ENCODE results near the gene DNAJB8.

- TF ChIP-seq CTCF (IDR thresholded peaks at IDR 0.05; ENCODE audit: low read depth, low read length) (no peak), POLR2A (IDR thresholded peaks at IDR 0.05; ENCODE audit: extremely low read depth, insufficient read length) (no peak), MYC (IDR thresholded peaks at IDR 0.05; ENCODE audit: low read depth, low read length) (no peak)
- TF ChIP-seq, protein P1, sequence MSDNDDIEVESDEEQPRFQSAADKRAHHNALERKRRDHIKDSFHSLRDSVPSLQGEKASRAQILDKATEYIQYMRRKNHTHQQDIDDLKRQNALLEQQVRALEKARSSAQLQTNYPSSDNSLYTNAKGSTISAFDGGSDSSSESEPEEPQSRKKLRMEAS (IDR thresholded peaks at IDR 0.05; ENCODE audit: low read depth, low read length), result no peak
Measured at GRCh38 chr3:128476659-128477058, 10.0 kb upstream of the DNAJB8 start.

All from NB4 (cell line).